Astrocyte (in vitro differentiated cells and primary cell): ENCODE measurements around the gene HOXA6. TPM values are rescaled to one million over a fixed set of nuclear protein-coding genes. Genes with fewer than 3 reads are reported as not detected.

Experiments used
- DNase-seq: peaks from one replicate; pipeline ENCODE4 v3.0.0-alpha.2; 2010; ENCODE audit warnings: low read depth
- FAIRE-seq: peaks from 2 replicates; lab custom pipeline; 2011; peaks lifted over from hg19 to GRCh38; lab: Jason Lieb, UNC
- H2AFZ ChIP-seq: 2 replicates; pipeline ENCODE4 v1.6.0; 2012; ENCODE audit warnings: low read depth, low read length, inconsistent platforms
- H3K27ac ChIP-seq: 2 replicates; pipeline ENCODE4 v1.5.1; 2011; ENCODE audit warnings: low read depth, low read length, inconsistent platforms
- H3K27me3 ChIP-seq: 2 replicates; pipeline ENCODE4 v1.6.0; 2011; ENCODE audit warnings: low read length, inconsistent platforms; ENCODE audit not compliant: insufficient read depth
- H3K36me3 ChIP-seq: 2 replicates; pipeline ENCODE4 v1.5.1; 2011; ENCODE audit warnings: low read length, inconsistent platforms; ENCODE audit not compliant: insufficient read depth
- H3K4me1 ChIP-seq: 2 replicates; pipeline ENCODE4 v1.5.1; 2011; ENCODE audit warnings: low read length, inconsistent platforms; ENCODE audit not compliant: insufficient read depth
- H3K4me2 ChIP-seq: 2 replicates; pipeline ENCODE4 v1.6.0; 2012; ENCODE audit warnings: low read length, inconsistent platforms
- H3K4me3 ChIP-seq: 2 replicates; pipeline ENCODE4 v1.5.1; 2011; ENCODE audit warnings: low read depth, mild to moderate bottlenecking, low read length, inconsistent platforms; ENCODE audit not compliant: insufficient read depth
- H3K79me2 ChIP-seq: 2 replicates; pipeline ENCODE4 v1.6.0; 2012; ENCODE audit warnings: mild to moderate bottlenecking, low read length, inconsistent platforms; ENCODE audit not compliant: insufficient read depth
- H3K9ac ChIP-seq: 2 replicates; pipeline ENCODE4 v1.6.0; 2012; ENCODE audit warnings: mild to moderate bottlenecking, low read length, inconsistent platforms
- H3K9me3 ChIP-seq: 2 replicates; pipeline ENCODE4 v1.5.1; 2012; ENCODE audit warnings: low read depth, mild to moderate bottlenecking, low read length, inconsistent platforms; ENCODE audit not compliant: insufficient read depth
- H4K20me1 ChIP-seq: 2 replicates; pipeline ENCODE4 v1.6.0; 2012; ENCODE audit warnings: low read length, inconsistent platforms; ENCODE audit not compliant: insufficient read depth
- H3K27ac Mint-ChIP-seq: one replicate; pipeline ENCODE4 v1.8.0; 2021; ENCODE audit warnings: mild to moderate bottlenecking, mixed read lengths; ENCODE audit not compliant: unreplicated experiment
- H3K27me3 Mint-ChIP-seq: one replicate; pipeline ENCODE4 v1.8.0; 2021; ENCODE audit warnings: low read depth, mixed read lengths; ENCODE audit not compliant: unreplicated experiment
- H3K36me3 Mint-ChIP-seq: one replicate; pipeline ENCODE4 v1.8.0; 2021; ENCODE audit warnings: low read depth, mixed read lengths; ENCODE audit not compliant: unreplicated experiment
- H3K4me1 Mint-ChIP-seq: one replicate; pipeline ENCODE4 v1.8.0; 2021; ENCODE audit warnings: low read depth, mixed read lengths; ENCODE audit not compliant: unreplicated experiment
- H3K4me3 Mint-ChIP-seq: one replicate; pipeline ENCODE4 v1.8.0; 2021; ENCODE audit warnings: mild to moderate bottlenecking, moderate library complexity, mixed read lengths; ENCODE audit not compliant: unreplicated experiment
- H3K9me3 Mint-ChIP-seq: one replicate; pipeline ENCODE4 v1.8.0; 2021; ENCODE audit warnings: mild to moderate bottlenecking, mixed read lengths; ENCODE audit not compliant: unreplicated experiment
- CTCF ChIP-seq: IDR thresholded peaks from 2 replicates; pipeline ENCODE4 v1.5.1; 2011; ENCODE audit warnings: low read depth, mild to moderate bottlenecking, inconsistent platforms, low read length, moderate library complexity; ENCODE audit not compliant: insufficient read depth
- EZH2 ChIP-seq: IDR thresholded peaks from 2 replicates; pipeline ENCODE4 v1.6.1; 2012; ENCODE audit warnings: mild to moderate bottlenecking, low read length, inconsistent platforms; ENCODE audit not compliant: insufficient read depth
- total RNA-seq: library from RNA; stranded (reverse); gene quantifications from 2 replicates; pipeline ENCODE4 v1.2.1, GENCODE V29; 2021

HOXA6 gene
- total RNA-seq, 1 donor from 2014 or later, result not detected

DNA sequence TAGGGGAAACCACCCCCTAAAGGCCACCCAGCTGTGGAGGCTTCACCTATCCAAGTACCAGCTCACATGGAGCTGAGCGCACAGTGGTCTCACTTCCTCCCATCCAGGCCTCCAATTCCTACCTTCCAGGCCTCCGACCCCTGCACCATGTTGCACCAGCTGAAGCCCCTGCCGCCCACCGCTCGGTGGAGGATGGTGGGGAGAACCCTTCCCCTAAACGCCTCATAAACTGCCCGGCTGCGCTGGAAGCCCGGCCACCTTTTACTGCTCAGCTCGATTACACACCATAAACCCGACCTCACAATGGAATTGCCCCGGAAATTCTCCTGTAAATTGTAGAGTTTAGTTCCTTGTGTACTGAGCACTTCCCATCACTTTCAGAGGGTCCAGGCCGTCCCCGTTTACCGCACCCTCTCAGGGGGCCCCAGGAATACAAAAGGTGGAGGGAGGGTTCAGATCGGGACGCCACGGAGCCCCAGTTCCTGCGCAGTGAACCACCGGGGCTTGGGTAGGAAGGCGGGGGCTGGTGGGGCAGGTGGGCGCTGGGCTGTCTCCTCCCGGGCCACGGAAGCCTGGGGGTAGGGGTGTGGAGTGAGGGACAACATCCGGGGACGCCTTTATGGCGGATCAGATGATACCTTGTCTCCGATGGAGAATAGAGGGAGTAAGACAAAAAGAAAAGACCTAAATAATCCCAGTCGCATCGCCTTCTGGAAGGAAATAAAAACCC, 10.3 kb upstream of the HOXA6 start:
- Histone ChIP-seq H3K4me3 (no peak overlapping the region), H4K20me1 (no peaks in the 10 kb centered on the region), H3K27me3 (peaks cover 92% of the 10 kb centered on the region), H3K4me1 (peaks cover 3% of the 10 kb centered on the region), H3K9ac (no peak overlapping the region), H3K36me3 (no peaks in the 10 kb centered on the region), H2AFZ (no peak overlapping the region), H3K4me2 (no peak overlapping the region), H3K79me2 (no peaks in the 10 kb centered on the region), H3K9me3 (peaks cover 12% of the 10 kb centered on the region), H3K27ac (no peak overlapping the region)
- peak overlapping the region; percentile 77 for H3K27ac Mint-ChIP-seq
- no peaks in the 10 kb centered on the region for H3K36me3 Mint-ChIP-seq
- peak; percentile 86 for TF ChIP-seq EZH2
- no peak for TF ChIP-seq CTCF
- no peaks in the 10 kb centered on the region for H3K4me1 Mint-ChIP-seq
- peak overlapping the region; percentile 10 for H3K4me3 Mint-ChIP-seq
- peaks cover 38% of the 10 kb centered on the region for H3K9me3 Mint-ChIP-seq
- no peak for FAIRE-seq
- no peak for DNase-seq
- H3K27me3 Mint-ChIP-seq, result peaks cover 83% of the 10 kb centered on the region

DNA sequence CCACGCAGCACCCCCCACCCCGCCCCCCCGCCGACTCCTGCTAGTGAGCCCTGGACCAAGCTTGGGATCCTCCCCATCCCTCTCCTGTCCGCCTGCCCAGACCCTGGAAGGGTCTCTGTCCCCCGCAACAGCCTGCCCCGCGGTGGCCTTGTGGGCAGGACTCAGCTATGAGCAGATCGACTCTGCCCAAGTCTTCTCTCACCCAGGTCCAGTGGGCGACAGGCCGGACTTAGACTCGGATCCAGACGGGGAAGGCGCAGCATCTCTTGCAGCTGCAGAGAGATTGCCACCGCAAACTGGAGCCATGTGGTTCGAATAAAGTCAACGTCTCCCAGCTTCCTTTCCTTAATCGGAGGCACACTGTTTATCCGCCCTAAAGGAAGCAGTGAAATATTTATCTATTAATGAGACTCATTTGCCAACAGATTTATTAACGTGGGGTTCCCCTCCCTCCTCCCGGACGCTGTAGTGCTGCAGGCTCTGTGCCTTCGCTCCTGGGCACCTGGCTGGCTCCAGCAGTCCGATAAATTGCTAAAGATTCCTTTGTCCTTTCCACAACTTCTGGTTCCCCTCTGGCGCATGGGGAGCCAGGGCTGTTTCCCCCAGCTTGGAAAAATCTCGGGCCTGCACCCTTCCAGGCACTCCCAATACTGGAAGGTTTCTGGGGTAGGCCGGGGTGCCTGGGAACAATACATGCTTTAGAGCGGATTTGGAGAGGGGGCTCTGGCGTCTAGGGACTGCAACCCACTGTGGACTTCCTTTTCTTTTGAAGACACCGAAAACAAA, 9.5 kb upstream of the HOXA6 start:
- H2AFZ ChIP-seq, result no peak overlapping the region
- DNase-seq (no peak), FAIRE-seq (no peak)
- peaks cover 41% of the 10 kb centered on the region for H3K9me3 Mint-ChIP-seq
- H3K9me3 ChIP-seq, result peaks cover 13% of the 10 kb centered on the region
- no peak overlapping the region for H3K9ac ChIP-seq
- H3K27ac Mint-ChIP-seq, result peak overlapping the region; percentile 77
- H3K36me3 Mint-ChIP-seq, result no peaks in the 10 kb centered on the region
- no peaks in the 10 kb centered on the region for H4K20me1 ChIP-seq
- no peak for TF ChIP-seq CTCF
- no peak for TF ChIP-seq EZH2
- no peak overlapping the region for H3K27ac ChIP-seq
- no peaks in the 10 kb centered on the region for H3K79me2 ChIP-seq
- H3K36me3 ChIP-seq, result no peaks in the 10 kb centered on the region
- H3K4me3 Mint-ChIP-seq, result no peak overlapping the region
- peaks cover 92% of the 10 kb centered on the region for H3K27me3 ChIP-seq
- H3K4me2 ChIP-seq, result no peak overlapping the region
- H3K27me3 Mint-ChIP-seq, result peaks cover 78% of the 10 kb centered on the region
- peaks cover 3% of the 10 kb centered on the region for H3K4me1 ChIP-seq
- H3K4me3 ChIP-seq, result no peak overlapping the region
- no peaks in the 10 kb centered on the region for H3K4me1 Mint-ChIP-seq
